Endothelial cell of umbilical vein (primary cell): ENCODE results near the gene PSAP. TPM values are rescaled to one million over a fixed set of nuclear protein-coding genes. Genes with fewer than 3 reads are reported as not detected.
"Not testable (repeated sequence)": the region's sequence is repeated elsewhere in the genome, so short reads cannot be mapped to it uniquely, and the experiment has no call there.

Source experiments
- BruUV-seq: library from RNA; stranded (reverse); fragments of 400-500 nt; replicated peaks from 2 replicates; lab custom pipeline; 2021; lab: Mats Ljungman, UMichigan
- CTCF ChIA-PET: fragments of 300-600, 350-600 bp; sonication (Branson Sonifier 250); formaldehyde crosslinking; loops from one replicate; lab custom pipeline; 2021; ENCODE audit warnings: antibody characterized with exemption, inconsistent platforms; lab: Charles Lee
- POLR2A ChIA-PET: fragments of 300-600, 350-600 bp; sonication (Branson Sonifier 250); formaldehyde crosslinking; loops from one replicate; lab custom pipeline; 2021; ENCODE audit warnings: antibody characterized with exemption, inconsistent platforms; lab: Charles Lee
- DNase-seq: peaks from one replicate; pipeline ENCODE4 v3.0.0-alpha.2; 2011; ENCODE audit warnings: low read depth, low spot score
- FAIRE-seq: peaks from 2 replicates; lab custom pipeline; 2011; peaks lifted over from hg19 to GRCh38; lab: Jason Lieb, UNC
- H2AFZ ChIP-seq: 2 replicates; pipeline ENCODE4 v1.6.0; 2012; ENCODE audit warnings: low read depth, low read length, control low read depth, inconsistent platforms
- H3K27ac ChIP-seq: 2 replicates; pipeline ENCODE4 v1.5.1; 2011; ENCODE audit warnings: low read depth, mild to moderate bottlenecking, control low read depth, low read length, moderate library complexity; ENCODE audit not compliant: insufficient read depth
- H3K27me3 ChIP-seq, 2 experiments: 2 replicates each; pipeline versions ENCODE4 v1.6.0 to v1.6.1; 2011; ENCODE audit warnings: low read length in 2 of 2, mixed read lengths in 1 of 2; ENCODE audit not compliant: control insufficient read depth in 2 of 2, insufficient read depth in 2 of 2
- H3K36me3 ChIP-seq, 2 experiments: 2 replicates in 1 of 2; 3 replicates in 1 of 2; pipeline ENCODE4 v1.5.1; 2011; ENCODE audit warnings: low read length in 2 of 2, mild to moderate bottlenecking in 1 of 2, moderate library complexity in 1 of 2; ENCODE audit not compliant: control insufficient read depth in 2 of 2, insufficient read depth in 2 of 2; ENCODE audit errors: extremely low read depth in 1 of 2
- H3K4me1 ChIP-seq: 3 replicates; pipeline ENCODE4 v1.5.1; 2011; ENCODE audit warnings: mild to moderate bottlenecking, low read length; ENCODE audit not compliant: control insufficient read depth, insufficient read depth; ENCODE audit errors: extremely low read depth
- H3K4me2 ChIP-seq: 2 replicates; pipeline ENCODE4 v1.6.1; 2011; ENCODE audit warnings: low read length, control low read depth, mixed read lengths; ENCODE audit not compliant: insufficient read depth
- H3K4me3 ChIP-seq, 3 experiments: fragments of 200-600 bp in 1 of 3; sonication (generic), shearing (Covaris generic) in 1 of 3; replicated peaks in 1 of 3; 2 replicates each; pipeline ENCODE4 v1.5.1; 2011 to 2016; ENCODE audit warnings: control low read depth in 3 of 3, low read length in 3 of 3, mild to moderate bottlenecking in 2 of 3, inconsistent platforms in 1 of 3, low read depth in 1 of 3, moderate library complexity in 1 of 3; ENCODE audit not compliant: insufficient read depth in 1 of 3
- H3K79me2 ChIP-seq: 2 replicates; pipeline ENCODE4 v1.6.0; 2012; ENCODE audit warnings: low read length, inconsistent platforms; ENCODE audit not compliant: control insufficient read depth, insufficient read depth
- H3K9ac ChIP-seq: replicated peaks from 2 replicates; pipeline ENCODE3; 2011; ENCODE audit warnings: low read length, control low read depth; ENCODE audit not compliant: insufficient read depth; ENCODE audit errors: extremely low read depth
- H3K9me1 ChIP-seq: replicated peaks from 3 replicates; pipeline ENCODE4 v1.6.0; 2011; ENCODE audit warnings: mild to moderate bottlenecking, low read length; ENCODE audit not compliant: control insufficient read depth, insufficient read depth; ENCODE audit errors: extremely low read depth
- H3K9me3 ChIP-seq: replicated peaks from 2 replicates; pipeline ENCODE4 v1.5.1; 2012; ENCODE audit warnings: low read length, inconsistent platforms; ENCODE audit not compliant: control insufficient read depth, insufficient read depth
- H4K20me1 ChIP-seq: replicated peaks from 2 replicates; pipeline ENCODE3; 2011; ENCODE audit warnings: mild to moderate bottlenecking, low read length; ENCODE audit not compliant: control insufficient read depth, insufficient read depth; ENCODE audit errors: extremely low read depth
- FOS ChIP-seq: IDR thresholded peaks from 2 replicates; pipeline ENCODE4 v1.6.1; 2011; ENCODE audit warnings: mild to moderate bottlenecking, low read length, moderate library complexity, borderline replicate concordance; ENCODE audit not compliant: insufficient read depth
- GATA2 ChIP-seq: IDR thresholded peaks from 2 replicates; pipeline ENCODE4 v1.7.0; 2011; ENCODE audit warnings: low read depth, mild to moderate bottlenecking, moderate library complexity, mixed read lengths, low read length; ENCODE audit not compliant: insufficient read length, insufficient read depth
- POLR2AphosphoS5 ChIP-seq: IDR thresholded peaks from 2 replicates; pipeline ENCODE4 v1.6.1; 2012; ENCODE audit warnings: low read depth, mild to moderate bottlenecking, control low read depth, low read length, moderate library complexity; ENCODE audit not compliant: insufficient read depth
- dilution Hi-C: fragments of 300-500 bp; cut with MboI; formaldehyde crosslinking; loops from one replicate; pipeline ENCODE4 v1.15.0; 2019; ENCODE audit warnings: low sequenced_read_pairs; ENCODE audit not compliant: extremely low pct_ligation_motif_present
- intact Hi-C: fragments of 100-400 bp; cut with micrococcal nuclease; formaldehyde crosslinking; loops from one replicate; pipeline ENCODE4 v1.10.0; 2022
- polyA plus RNA-seq, 4 experiments: library from polyadenylated mRNA; depleted of rRNA in 3 of 4; stranded (reverse) in 3 of 4; unstranded in 1 of 4; fragments of >200 nt; gene quantifications; 2 replicates each; pipeline versions ENCODE4 v1.2.1 to v1.2.3, GENCODE V29; 2011 to 2012; ENCODE audit warnings: missing spikeins in 1 of 4
- total RNA-seq: library from RNA; stranded (reverse); gene quantifications from 2 replicates; pipeline ENCODE4 v1.2.3, GENCODE V29; 2021

Gene PSAP
- total and polyA plus RNA-seq, 2 donors (not counting 3 experiments of a cell fraction or from before 2014, with no cell fraction given) = 644 to 1,476 TPM

GRCh38 chr10:71881647-71882355, 30.8 kb upstream of the PSAP start:
- DNase-seq (no peak), FAIRE-seq (no peak)
- no peaks in the 10 kb centered on the region for H3K27me3 ChIP-seq
- POLR2A ChIA-PET = no interaction called here
- CTCF ChIA-PET = interaction anchor here (1.2 to 2.1 kb wide), 3 partner anchors 10 to 21 kb away, joined by 3 to 11 read pairs (median 7); no protein-coding TSS in a partner anchor
- no peaks in the 10 kb centered on the region for H4K20me1 ChIP-seq
- H3K9ac ChIP-seq = no peak overlapping the region
- TF ChIP-seq FOS (no peak), GATA2 (no peak), POLR2AphosphoS5 (no peak)
- H3K27ac ChIP-seq = no peak overlapping the region
- no peak overlapping the region for H3K4me2 ChIP-seq
- no peaks in the 10 kb centered on the region for H3K9me1 ChIP-seq
- BruUV-seq = no TSS peak
- no peak overlapping the region for H3K4me3 ChIP-seq
- H3K79me2 ChIP-seq = no peaks in the 10 kb centered on the region
- no peaks in the 10 kb centered on the region for H3K36me3 ChIP-seq
- dilution Hi-C loops (no loop called here), intact Hi-C loops (no loop called here)
- no peaks in the 10 kb centered on the region for H3K9me3 ChIP-seq
- no peak overlapping the region for H2AFZ ChIP-seq
- peaks cover 11% of the 10 kb centered on the region for H3K4me1 ChIP-seq

GRCh38 chr10:71881307-71881624, 30.2 kb upstream of the PSAP start:
- H2AFZ ChIP-seq, DNase-seq, H3K9ac ChIP-seq, dilution Hi-C loops, POLR2A ChIA-PET, FAIRE-seq, H3K27me3 ChIP-seq, BruUV-seq, H3K79me2 ChIP-seq, H3K9me1 ChIP-seq, H3K36me3 ChIP-seq, H3K27ac ChIP-seq, H3K9me3 ChIP-seq, H3K4me3 ChIP-seq, H4K20me1 ChIP-seq, intact Hi-C loops, H3K4me2 ChIP-seq: not testable (repeated sequence)
- CTCF ChIA-PET = interaction anchor here (1.2 to 1.4 kb wide), 2 partner anchors 10 to 15 kb away, joined by 3 to 7 read pairs; no protein-coding TSS in a partner anchor
- peaks cover 11% of the 10 kb centered on the region for H3K4me1 ChIP-seq
